AG09309 (cell line): Measurements from ENCODE around the gene TBCD.

Source experiments
- DNase-seq: peaks from one replicate; pipeline ENCODE4 v3.0.0-alpha.2; 2010; ENCODE audit warnings: low read depth
- H3K4me3 ChIP-seq: 2 replicates; pipeline ENCODE4 v1.5.1; 2011; ENCODE audit warnings: mild to moderate bottlenecking, low read depth, low read length, moderate library complexity; ENCODE audit not compliant: control insufficient read depth
- CTCF ChIP-seq: IDR thresholded peaks from 2 replicates; pipeline ENCODE4 v1.5.1; 2011; ENCODE audit warnings: mild to moderate bottlenecking, low read depth, low read length, inconsistent platforms; ENCODE audit not compliant: insufficient read depth, control insufficient read depth; ENCODE audit errors: missing control alignments

The TBCD gene

DNA sequence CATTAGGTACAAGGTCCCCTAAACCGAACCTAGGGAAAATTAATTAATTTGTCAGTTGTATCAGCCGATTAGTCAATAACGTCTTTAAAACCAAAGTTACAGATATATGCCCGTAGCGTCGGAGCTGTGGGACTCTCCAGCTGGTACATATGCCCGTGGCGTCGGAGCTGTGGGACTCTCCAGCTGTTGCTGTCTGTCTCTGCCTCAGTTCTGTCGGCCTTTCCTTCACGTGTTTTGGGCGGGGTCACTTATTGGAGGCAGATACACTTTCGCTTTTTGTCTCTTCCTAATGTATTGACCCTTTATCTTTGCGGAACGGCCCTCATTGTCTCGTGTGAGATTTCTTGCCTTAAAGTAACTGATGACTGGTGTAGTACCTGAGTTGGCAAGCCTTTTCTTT lies 150.0 kb downstream of the TBCD start:
- no peak for DNase-seq
- no peak overlapping the region for H3K4me3 ChIP-seq
- TF ChIP-seq CTCF = no peak

- no peak for TF ChIP-seq CTCF
- no peak overlapping the region for H3K4me3 ChIP-seq
- no peak for DNase-seq
These were observed 151.4 kb downstream of the TBCD start for GRCh38 chr17:82902972-82903874.

- no peak for TF ChIP-seq CTCF
- no peak overlapping the region for H3K4me3 ChIP-seq
- DNase-seq = no peak
These were observed 153.3 kb downstream of the TBCD start for GRCh38 chr17:82905130-82905529.

DNA sequence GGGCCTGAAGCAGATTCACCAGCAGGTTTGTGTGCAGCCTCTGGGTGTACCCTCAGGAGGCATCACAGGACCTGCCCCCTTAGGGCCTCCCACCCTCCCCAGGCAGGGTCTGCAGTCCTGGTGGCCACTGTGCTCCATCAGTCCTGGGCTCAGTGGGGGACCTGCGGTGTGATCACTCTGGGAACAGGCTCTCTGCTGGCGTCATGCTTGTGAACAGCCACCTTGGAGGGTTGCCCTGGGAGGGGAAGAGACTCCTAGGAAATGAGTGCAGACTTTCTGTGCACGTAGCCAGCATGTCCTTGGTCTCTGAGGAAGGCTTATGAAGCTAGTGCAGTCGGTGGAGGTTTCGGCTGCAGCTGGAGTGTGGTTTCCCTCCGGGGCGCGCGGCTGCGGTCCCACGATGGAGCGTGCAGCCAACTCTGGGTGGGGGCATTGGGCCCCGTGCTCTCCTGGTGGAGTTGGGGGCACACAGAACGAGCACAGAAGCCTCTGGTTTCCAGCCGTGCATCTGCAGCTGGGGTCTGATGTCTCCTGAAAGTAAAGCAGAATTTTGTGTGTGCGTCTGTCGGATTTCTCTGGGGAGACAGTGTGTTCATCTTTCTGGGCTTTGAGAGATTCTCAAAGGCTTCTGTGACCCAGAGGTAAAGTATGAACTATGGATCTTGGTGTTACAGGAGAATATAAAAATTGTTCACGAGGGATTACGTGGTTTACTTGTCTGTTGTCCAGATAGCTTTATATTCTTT lies 156.1 kb downstream of the TBCD start:
- DNase-seq = no peak
- TF ChIP-seq CTCF = no peak
- H3K4me3 ChIP-seq = no peak overlapping the region

DNA sequence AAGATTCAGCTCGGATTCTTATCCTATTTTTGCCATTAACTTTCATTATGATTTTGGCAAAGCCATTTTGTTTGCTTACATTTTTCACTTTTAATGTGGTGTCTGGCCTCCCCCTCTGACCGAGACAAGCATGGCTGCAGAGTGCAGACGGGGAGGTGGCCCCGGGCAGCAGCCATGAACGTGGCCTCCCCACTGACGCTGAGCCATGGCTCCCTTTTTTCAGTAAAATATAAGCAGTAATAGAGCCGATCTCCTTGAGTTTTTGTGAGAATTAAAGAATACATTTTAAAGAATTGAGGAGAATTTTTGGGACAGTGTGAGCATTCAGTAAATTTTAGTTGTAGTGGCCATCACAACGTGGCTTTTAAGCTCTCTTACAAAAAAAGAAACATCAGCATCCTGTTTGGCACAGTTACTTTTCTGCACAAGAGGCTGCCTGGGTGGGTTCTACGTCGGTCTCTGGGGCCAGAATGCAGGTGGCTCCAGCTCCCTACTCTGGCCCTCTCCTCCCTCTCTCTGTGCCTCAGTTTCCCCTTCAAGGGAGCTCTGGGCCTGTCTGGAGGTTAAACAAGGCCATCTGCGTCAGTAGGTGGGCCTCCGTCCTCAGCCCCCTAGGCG lies 156.8 kb downstream of the TBCD start:
- no peak for DNase-seq
- no peak overlapping the region for H3K4me3 ChIP-seq
- TF ChIP-seq CTCF = no peak

DNA sequence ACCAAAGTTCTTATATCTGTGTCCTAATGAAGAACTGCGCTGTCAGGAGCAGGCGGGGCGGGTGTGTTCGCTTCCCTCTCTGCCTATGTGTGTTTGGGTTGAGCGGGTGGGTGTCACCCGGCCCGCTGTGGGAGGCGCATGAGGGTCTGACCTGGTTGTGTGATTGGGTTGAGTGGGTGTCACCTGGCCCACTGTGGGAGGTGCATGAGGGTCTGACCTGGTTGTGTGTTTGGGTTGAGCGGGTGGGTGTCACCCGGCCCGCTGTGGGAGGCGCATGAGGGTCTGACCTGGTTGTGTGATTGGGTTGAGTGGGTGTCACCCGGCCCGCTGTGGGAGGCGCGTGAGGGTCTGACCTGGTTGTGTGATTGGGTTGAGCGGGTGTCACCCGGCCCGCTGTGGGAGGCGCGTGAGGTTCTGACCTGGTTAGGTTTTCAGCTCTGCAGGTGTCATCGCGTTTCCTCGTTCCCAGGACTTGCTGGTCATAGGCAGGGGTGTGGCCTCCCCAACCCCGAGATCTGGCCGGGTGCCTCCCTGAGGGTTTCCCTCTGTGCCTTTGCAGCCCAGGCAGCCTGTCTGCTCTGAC lies 157.5 kb downstream of the TBCD start:
- no peak for TF ChIP-seq CTCF
- H3K4me3 ChIP-seq = no peak overlapping the region
- DNase-seq = no peak
